Activated B cell treated with CpG ODN at 0.5 μM for 24 hours (primary cell): Measurements from ENCODE around the gene PI4KA. TPM values are rescaled to one million over a fixed set of nuclear protein-coding genes. Genes with fewer than 3 reads are reported as not detected.

Experiments
- ATAC-seq: fragments of 200-7000 bp; cut with Tn5 transposase; one replicate; pipeline ENCODE4 v1.10.0; 2021; ENCODE audit warnings: low read depth, mild to moderate bottlenecking, moderate library complexity
- CTCF ChIA-PET: fragments of 350-600 bp; sonication (Branson Sonifier 250); formaldehyde crosslinking; loops from one replicate; lab custom pipeline; 2021; ENCODE audit warnings: antibody characterized with exemption; lab: Charles Lee
- POLR2A ChIA-PET: fragments of 350-600 bp; sonication (Branson Sonifier 250); formaldehyde crosslinking; loops from one replicate; lab custom pipeline; 2021; ENCODE audit warnings: antibody characterized with exemption; lab: Charles Lee
- DNase-seq: peaks from one replicate; pipeline ENCODE4 v3.0.0; 2022
- H3K27ac Mint-ChIP-seq: one replicate; pipeline ENCODE4 v1.8.0; 2020; ENCODE audit warnings: mixed read lengths
- H3K27me3 Mint-ChIP-seq: one replicate; pipeline ENCODE4 v1.8.0; 2021; ENCODE audit warnings: mixed read lengths
- H3K36me3 Mint-ChIP-seq: one replicate; pipeline ENCODE4 v1.8.0; 2021; ENCODE audit warnings: low read depth, mixed read lengths
- H3K4me1 Mint-ChIP-seq: one replicate; pipeline ENCODE4 v1.8.0; 2021; ENCODE audit warnings: mixed read lengths
- H3K4me3 Mint-ChIP-seq: one replicate; pipeline ENCODE4 v1.8.0; 2020; ENCODE audit warnings: mild to moderate bottlenecking, mixed read lengths
- H3K9me3 Mint-ChIP-seq: one replicate; pipeline ENCODE4 v1.8.0; 2020; ENCODE audit warnings: mixed read lengths
- CTCF ChIP-seq: fragments of 200-600 bp; IDR thresholded peaks from one replicate; pipeline ENCODE4 v1.8.0; 2022; ENCODE audit warnings: antibody characterized with exemption, mild to moderate bottlenecking
- intact Hi-C: fragments of 100-400 bp; cut with micrococcal nuclease; formaldehyde crosslinking; loops from one replicate; pipeline ENCODE4 v1.15.1; 2024
- total RNA-seq: library from RNA; stranded (reverse); gene quantifications from 2 replicates; pipeline ENCODE4 v1.2.3, GENCODE V29; 2022

The PI4KA gene
- total RNA-seq, 1 donor from 2014 or later, result 114 TPM

- no peak for ATAC-seq
- intact Hi-C loops, result no loop called here
- Mint-ChIP-seq H3K4me1 (no peaks in the 10 kb centered on the region), H3K36me3 (peaks cover 68% of the 10 kb centered on the region), H3K27me3 (no peaks in the 10 kb centered on the region), H3K4me3 (no peak overlapping the region), H3K27ac (no peak overlapping the region), H3K9me3 (no peaks in the 10 kb centered on the region)
- ChIA-PET CTCF (interaction anchor here (1.1 kb wide), 1 partner anchor 23 kb away, joined by 4 read pairs; no protein-coding TSS in a partner anchor), POLR2A (no interaction called here)
- no peak for DNase-seq
- no peak for TF ChIP-seq CTCF
Observed at GRCh38 chr22:20761536-20761935, 97.1 kb downstream of the PI4KA start.

GRCh38 chr22:20760084-20760483, 98.5 kb downstream of the PI4KA start:
- ATAC-seq (no peak), DNase-seq (no peak)
- ChIA-PET CTCF (no interaction called here), POLR2A (no interaction called here)
- H3K27ac Mint-ChIP-seq, result no peak overlapping the region
- H3K36me3 Mint-ChIP-seq, result peaks cover 60% of the 10 kb centered on the region
- no peak for TF ChIP-seq CTCF
- H3K4me1 Mint-ChIP-seq, result no peaks in the 10 kb centered on the region
- H3K27me3 Mint-ChIP-seq, result no peaks in the 10 kb centered on the region
- intact Hi-C loops, result no loop called here
- no peak overlapping the region for H3K4me3 Mint-ChIP-seq
- H3K9me3 Mint-ChIP-seq, result no peaks in the 10 kb centered on the region

- no peak overlapping the region for H3K4me3 Mint-ChIP-seq
- peaks cover 54% of the 10 kb centered on the region for H3K36me3 Mint-ChIP-seq
- H3K27me3 Mint-ChIP-seq, result no peaks in the 10 kb centered on the region
- no peaks in the 10 kb centered on the region for H3K9me3 Mint-ChIP-seq
- DNase-seq (no peak), ATAC-seq (no peak)
- CTCF ChIA-PET, result no interaction called here
- intact Hi-C loops, result no loop called here
- POLR2A ChIA-PET, result no interaction called here
- no peak overlapping the region for H3K27ac Mint-ChIP-seq
- no peaks in the 10 kb centered on the region for H3K4me1 Mint-ChIP-seq
- no peak for TF ChIP-seq CTCF
Observed at GRCh38 chr22:20758688-20759087, 99.9 kb downstream of the PI4KA start.

- no peak for DNase-seq
- Mint-ChIP-seq H3K27me3 (no peaks in the 10 kb centered on the region), H3K9me3 (no peaks in the 10 kb centered on the region), H3K4me1 (no peaks in the 10 kb centered on the region), H3K4me3 (no peak overlapping the region), H3K27ac (no peak overlapping the region), H3K36me3 (peaks cover 56% of the 10 kb centered on the region)
- intact Hi-C loops, result no loop called here
- CTCF ChIA-PET, result interaction anchor here (1.2 kb wide), 1 partner anchor 13 kb away, joined by 3 read pairs; no protein-coding TSS in a partner anchor
- POLR2A ChIA-PET, result no interaction called here
- no peak for TF ChIP-seq CTCF
- ATAC-seq, result no peak
Observed at GRCh38 chr22:20756846-20757245, 101.8 kb downstream of the PI4KA start.

- no peak for DNase-seq
- Mint-ChIP-seq H3K27me3 (no peaks in the 10 kb centered on the region), H3K4me3 (no peak overlapping the region), H3K9me3 (no peaks in the 10 kb centered on the region), H3K4me1 (peaks cover 34% of the 10 kb centered on the region), H3K36me3 (peaks cover 54% of the 10 kb centered on the region), H3K27ac (no peak overlapping the region)
- ChIA-PET CTCF (no interaction called here), POLR2A (no interaction called here)
- intact Hi-C loops, result no loop called here
- no peak for TF ChIP-seq CTCF
- no peak for ATAC-seq
Observed at GRCh38 chr22:20752873-20753272, 105.7 kb downstream of the PI4KA start.
